AG08396 (cell line): ENCODE measurements around the gene SOCS3.
"Not testable (repeated sequence)": the region's sequence is repeated elsewhere in the genome, so short reads cannot be mapped to it uniquely, and the experiment has no call there.

Source experiments
- DNase-seq: peaks from one replicate; pipeline ENCODE4 v3.0.0; 2012; ENCODE audit warnings: low spot score, mixed read lengths

The SOCS3 gene

DNA sequence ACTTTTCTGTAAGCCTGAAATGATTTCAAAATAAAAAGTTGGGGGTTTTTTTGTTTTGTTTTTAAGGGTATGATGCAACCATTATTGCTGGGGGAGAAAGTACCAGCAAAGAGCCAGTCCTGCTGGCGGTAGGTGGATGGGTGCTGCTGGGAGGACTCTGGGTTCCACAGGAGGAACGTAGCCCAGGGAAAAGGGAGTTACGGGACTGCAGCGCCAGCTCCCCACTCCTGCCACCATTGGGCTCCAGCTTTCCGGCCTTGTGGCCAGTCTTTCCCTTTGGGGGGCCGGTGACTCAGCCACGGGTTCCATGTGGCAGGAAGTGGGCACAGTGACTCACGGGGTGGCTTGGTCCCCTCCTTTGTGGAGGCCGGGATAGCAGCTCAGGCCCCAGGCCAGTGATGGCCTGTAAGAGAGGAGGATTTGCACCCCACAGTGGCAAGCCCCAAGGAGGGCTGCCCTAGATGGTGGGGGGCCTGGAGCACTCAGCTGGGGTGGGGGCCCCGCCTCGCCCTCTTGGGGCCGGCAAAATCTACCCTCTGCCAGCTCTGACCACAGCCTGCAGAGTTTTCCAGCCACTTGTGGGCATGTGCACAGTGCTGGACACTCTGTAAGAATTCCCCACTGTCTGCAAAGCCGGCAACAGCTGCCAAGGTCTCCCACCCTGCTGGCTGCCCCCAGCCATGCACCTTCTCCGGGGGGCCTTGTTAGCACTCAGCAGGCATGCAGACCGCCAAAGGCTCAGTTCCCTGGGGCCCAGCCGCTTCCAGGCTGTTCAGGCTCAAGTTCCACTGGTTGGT is 30.4 kb downstream of the SOCS3 start:
- peak; percentile 72 for DNase-seq

DNA sequence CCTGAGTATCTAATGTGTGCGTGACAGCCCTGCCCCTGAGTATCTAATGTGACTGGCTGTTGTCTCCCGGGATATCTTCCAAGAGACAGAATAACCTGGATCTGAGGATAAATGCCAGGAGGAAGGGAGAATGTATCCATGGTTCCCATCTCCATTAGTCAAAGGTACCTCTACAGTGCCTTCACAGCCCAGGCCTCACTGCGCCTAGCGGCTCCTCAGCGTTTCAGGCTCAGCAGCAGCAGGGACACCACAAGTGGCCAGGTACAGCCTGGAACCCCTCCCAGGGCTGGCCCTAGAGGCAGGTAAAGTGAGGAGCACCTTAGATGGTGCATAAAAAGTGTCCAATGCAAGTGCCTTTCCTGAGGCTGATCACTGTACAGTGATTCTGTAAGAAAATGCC is 32.0 kb downstream of the SOCS3 start:
- DNase-seq = no peak

DNA sequence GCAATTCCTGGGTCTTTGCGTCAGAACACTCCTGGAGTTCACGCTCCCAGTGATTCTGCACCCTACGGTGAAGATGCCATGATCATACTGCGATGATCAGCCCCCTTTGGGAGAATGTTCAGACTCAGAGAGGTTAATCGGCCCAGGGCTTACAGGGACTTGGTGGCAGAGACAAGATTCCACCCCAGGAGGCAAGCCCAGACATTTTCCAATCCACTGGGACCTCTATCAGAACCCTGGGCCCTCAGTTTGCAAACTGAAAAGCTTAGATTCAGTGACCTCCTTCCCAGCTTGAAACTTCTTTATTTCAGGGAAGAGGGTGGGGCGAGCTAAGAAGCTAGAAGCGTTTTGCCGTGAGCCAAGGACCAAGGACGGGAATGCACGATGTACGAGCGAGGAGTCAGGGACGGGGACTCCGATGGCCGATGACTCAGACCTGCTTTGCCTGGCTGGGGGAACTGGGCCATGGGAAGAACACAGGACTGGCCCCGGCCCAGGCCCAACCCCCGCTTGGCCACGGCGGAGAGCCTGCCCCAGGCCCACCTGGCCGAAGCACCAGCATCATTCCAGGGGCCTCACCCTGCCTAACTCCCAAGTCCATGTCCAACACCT is 34.7 kb downstream of the SOCS3 start:
- peak; percentile 78 for DNase-seq

DNA sequence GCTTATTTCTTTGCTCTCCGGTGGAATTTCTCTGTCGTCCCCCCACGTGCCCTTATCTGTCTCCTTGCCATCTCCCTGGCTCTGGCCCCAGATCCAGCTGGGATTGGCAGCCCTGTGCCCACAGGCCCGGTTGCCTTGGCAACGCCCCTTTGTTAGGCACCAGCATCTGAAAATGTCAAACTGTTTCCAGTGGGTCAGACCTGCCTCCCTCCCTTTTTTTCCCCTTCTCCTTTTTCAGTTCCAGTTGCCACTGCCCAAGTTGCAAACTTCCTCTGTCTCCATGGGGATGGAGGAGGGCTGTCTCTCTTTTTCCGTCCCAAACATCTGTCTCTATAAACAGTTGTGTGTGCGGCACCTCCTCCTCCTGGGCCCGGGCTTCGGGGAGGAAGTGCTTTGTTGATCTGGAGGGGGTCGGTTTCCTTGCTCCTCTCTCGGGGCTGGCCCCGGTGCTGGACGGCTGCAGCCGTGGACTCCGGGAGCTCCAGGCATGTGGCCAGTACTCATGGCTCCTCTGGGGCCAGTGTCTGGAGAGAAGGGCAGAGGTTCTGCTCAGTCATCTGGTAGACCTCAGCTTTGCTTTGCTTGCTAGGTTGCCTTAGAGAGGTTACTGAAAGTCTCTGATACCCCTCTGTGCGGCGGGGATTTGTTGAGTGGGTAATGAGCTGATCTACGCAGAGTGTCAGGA is 35.3 kb downstream of the SOCS3 start:
- DNase-seq = peak; percentile 88

DNA sequence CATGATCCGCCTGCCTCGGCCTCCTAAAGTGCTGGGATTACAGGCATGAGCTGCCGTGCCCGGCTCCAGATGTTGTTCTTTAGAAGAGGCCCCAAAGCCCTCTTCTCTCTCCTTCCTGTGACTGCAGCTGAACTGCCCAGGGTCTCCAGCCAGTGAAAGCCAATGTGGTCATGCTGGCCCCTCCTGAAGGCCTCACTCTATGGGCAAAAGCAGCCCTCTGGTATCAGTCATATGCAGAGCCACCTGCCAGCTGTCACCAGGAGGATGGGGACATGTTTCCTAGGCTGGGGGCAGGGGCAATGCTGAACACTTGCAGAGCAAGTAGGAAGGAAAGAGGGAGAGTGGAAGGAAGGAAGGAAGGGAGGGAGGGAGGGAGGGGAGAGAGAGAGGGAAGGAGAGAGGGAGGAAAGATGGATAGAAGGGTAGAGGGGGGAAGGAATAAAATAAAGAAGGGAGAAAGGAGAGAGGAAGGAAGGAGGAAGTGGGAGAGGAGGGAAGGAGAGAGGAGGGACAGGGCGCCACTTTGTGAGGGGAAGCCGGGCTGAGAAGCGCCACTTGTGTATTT is 36.0 kb downstream of the SOCS3 start:
- DNase-seq = no peak

DNA sequence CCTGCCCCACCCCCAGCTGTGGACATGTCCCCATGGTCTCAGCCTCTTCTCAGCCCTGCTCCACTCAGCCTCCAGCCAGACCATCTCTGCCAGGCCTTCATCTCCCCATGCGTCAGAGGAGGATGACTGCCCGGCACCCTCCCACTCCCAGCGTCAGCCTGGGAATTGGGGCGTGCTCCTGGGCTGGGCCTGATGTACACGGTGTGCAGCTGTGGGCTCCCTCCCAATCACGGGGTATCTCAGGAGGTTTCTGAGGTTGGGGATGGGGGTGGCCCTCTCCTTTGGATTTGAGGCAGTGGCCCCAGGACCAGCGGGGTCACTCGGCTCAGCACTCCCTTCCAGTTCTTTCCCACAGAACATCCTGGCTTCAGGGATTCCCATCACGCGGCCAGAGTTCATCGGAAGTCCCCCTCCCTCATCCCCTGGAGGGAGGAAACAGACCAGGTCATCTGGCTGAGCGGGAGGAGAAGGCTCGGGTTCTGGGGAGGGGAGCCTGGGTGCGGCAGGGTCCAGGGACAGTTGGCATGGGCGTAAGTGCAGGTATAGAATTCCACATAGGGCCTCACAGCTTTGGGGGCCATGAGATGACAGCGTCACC is 36.9 kb downstream of the SOCS3 start:
- no peak for DNase-seq

DNA sequence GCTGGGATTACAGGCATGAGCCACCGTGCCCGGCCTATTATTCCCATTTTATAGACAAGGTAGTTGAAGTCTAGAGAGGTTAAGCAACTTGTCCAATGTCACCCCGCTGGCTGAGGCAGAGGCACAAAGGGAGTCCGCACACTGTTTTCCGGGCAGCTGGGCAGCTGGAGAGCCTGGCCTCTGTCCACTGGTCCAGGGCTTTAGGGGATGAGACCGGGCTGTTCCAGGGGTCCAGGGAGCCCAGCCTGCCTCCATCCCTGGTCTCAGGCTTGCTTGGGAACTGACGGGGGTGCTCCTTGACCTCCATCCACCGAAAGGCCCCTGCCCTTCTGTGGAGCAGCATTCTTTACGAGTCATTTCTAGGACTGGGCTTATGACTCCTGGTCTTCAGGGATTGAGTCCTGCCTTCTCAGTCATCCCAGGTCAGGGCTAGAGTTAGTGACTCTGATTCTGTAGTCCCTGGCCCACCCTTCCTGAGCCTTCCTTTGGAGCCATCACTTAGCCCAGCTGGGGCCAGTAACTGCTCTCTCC is 37.5 kb downstream of the SOCS3 start:
- DNase-seq = no peak

DNA sequence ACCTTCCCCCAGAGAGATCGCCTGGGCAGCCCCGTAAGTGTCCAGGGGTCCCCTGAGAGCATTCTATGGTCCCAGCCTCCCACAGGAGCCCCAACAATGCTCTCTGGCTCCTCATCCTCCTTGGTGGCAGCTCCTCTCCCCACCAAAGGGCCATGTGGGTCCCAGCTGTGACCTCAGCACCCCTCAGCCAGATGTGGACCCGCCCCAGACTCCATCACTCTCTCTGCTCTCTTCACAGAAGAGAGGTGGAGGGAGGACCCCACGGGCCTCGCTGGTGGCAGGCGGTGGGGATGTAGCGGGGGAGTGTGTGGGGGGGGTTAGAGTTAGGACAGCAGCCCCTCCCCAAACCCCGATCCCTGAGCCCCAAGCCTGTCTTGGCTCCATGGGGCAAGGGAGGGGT is 41.0 kb downstream of the SOCS3 start:
- no peak for DNase-seq

DNA sequence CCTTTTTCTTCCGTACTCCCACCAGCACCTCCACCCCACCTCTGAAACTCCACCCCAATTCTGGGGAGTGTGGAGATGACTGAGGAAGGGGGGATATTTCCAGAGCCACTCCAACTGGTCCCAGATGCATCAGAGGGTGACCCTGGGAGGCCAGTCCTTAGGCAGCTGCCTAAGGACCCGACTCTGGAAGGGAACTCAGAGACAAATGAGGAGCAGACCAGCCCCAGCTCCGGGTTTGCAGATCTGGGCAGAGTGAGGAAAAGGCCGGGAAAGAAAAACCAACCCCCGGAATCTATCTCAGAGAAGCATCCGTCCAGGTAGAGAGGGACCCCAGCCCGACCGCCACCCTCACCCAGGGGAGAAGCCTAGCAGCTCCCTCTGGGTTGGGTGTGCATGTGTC is 41.5 kb downstream of the SOCS3 start:
- DNase-seq = no peak

DNA sequence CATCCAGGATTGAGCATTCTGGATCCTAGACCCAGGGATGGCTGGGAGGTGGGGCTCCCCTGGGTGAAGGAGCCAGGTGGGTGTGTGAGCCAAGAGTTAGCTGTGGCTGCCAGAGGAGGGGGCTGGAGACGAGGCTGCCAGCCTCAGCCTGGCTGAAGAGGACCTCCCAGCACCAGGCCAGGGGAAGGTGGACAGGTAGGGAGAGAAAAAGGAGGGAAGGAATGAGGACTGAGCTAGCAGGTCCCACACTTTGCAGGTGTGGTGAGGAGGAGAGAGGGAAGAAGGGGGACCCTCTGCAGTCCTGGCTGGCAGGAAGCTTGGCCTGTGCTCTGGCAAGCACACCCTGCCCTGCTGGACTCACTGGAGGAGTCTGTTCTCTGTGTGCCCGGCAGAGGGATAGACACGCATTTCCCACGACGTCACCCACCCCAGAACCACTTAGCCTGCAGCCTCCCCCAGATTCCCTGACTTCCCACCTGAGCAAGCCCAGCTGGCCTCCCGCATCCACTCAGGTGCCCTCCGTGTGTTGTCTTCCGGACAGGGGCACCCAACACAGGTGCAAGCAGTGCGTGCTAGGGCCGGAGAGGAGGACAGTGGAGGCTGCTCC is 42.0 kb downstream of the SOCS3 start:
- no peak for DNase-seq

DNA sequence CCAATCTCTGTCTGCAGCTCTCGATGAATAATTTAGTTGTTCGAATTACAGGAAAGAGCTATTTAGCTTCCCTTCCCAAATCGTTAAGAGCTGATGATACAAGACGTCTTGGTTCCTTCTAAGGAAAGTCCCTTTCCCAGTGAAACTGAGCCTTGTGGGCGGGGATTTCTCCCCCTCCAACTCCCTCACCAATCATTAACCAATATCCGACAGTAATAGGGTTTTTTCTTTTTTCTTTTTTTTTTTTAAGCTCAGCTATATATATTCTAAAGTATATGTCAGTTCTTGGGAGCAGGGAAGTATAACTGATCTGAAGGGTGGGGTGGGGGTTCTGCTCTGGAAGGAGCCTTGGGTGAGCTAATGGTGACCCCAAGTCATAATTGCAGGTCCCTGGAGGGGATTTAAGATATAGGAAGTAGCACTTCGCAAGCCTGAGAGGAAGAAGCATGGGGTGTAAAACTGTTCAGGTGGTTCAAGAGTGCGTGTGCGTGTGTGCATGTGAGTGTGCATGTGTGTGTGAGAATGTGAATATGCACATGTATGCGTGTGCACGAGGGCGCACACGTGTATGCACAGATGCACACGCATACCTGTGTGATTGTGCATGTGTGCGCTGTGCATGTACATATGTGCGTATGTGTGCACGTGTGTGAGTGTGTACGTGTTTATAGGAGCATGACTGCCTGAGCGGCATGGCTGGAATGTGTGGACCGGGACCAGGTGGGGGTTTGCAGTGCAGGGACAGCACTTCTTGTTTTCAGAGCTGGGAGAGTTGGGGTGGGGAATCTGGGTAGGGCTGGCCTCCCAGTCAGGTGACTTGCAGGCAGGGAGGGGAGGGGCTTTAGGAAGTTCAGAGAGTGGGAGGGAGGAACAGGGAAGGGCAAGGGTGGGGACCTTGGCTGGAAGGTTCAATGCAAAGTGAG is 42.7 kb downstream of the SOCS3 start:
- DNase-seq = no peak

DNA sequence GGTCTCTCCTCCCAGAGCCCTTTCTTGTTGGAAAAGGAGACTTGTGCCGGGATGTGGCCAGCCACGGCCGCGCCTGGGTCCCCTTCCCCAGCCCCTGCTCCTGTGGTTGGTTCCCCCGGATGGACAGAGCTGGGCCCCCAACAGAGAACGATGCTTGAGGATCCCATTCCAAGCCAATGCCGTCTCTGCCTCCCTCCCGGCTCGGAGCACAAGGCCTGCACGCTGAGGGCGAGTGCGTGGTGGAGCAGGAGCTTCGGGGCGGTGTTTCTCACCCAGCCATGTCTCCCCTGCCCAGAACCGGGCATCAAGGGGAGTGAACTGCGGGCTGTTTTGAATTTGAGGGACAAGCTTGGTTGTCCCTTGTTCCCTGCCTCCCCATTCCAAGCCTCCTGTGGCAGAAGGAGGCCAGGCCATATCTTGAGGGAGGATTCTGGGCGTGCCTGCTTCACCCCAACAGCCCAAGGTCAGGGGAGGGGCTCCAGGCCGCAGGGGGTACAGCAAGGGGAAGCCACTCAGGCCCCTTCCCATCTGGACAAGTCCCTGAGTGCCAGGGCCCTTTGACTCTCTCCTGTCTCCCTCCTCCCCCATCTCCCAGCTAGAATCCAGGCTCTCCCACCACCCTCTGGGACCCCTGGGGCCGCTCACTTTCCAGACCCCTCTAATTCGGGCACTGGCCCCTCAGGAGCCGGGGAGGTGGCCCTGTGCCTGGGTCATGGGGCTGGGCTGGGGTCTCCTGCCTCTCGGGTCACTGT is 43.6 kb downstream of the SOCS3 start:
- no peak for DNase-seq

DNA sequence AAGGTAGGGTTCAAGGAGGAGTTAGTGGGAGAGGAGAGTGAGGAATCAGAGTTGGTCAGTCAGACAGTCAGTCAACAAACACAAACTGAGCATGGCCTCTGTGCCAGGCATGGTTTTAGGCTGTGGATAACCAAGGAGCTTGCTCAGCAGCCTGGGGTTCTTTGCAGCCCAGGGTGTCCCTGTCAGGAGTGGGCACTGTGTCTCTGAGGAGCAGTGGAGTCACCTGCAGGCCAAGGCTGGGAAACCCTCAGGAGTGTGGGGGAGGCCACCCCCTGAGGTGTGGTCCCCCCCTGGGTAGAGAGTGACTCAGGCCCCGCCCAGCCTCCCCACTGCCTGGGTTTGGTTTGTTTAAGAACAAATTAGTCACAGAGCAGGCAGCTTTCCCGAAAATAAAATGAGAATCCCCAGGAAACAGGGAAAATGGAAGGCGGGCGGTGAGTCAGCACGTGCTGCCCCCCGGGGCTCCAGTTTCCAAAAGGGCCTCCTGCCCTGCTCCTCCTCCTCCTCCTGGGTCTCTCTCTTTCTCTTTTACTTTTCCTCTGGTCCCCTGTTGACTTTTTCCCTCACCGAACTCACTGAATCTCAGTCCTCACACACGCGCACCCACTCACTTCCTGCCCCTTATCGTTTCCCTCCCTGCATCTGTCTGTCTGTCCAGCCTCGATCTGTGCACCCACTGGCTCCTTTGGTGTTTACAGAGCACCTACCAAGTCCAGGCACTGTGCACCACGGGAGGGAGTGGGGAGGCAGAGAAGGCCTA is 44.3 kb downstream of the SOCS3 start:
- DNase-seq = peak; percentile 92

DNA sequence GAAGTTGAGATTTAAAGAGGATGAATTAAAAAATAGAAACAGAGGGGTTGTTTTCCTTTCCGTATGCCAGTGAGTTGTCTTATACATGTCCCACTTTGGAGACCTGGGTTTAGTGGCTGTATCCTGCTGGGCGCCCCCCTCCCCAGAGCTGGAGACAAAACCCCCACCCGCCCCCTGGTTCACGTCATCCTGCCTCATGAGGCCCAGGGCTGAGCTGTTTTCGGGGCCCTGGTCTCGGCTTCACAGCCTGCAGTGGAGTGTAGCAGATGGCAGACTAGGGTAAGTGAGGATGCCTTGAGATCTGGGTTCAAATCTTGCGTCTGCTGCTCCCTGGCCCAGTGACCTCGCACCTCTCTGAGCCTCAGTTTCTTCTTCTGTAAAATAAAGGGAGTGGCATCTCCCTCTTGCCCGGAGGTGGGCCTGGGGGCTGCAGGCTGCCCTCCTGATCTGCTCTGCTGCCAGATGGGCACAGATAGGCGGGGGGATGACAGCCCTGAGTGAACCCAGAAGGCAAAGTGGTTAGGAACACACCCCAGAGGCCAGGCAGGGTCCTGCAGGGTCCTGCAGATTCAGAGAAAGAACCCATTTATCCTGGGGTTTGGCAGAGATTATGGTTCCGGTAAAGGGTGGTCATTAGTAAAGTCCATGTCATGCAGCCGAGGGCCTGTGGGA is 45.1 kb downstream of the SOCS3 start:
- no peak for DNase-seq

DNA sequence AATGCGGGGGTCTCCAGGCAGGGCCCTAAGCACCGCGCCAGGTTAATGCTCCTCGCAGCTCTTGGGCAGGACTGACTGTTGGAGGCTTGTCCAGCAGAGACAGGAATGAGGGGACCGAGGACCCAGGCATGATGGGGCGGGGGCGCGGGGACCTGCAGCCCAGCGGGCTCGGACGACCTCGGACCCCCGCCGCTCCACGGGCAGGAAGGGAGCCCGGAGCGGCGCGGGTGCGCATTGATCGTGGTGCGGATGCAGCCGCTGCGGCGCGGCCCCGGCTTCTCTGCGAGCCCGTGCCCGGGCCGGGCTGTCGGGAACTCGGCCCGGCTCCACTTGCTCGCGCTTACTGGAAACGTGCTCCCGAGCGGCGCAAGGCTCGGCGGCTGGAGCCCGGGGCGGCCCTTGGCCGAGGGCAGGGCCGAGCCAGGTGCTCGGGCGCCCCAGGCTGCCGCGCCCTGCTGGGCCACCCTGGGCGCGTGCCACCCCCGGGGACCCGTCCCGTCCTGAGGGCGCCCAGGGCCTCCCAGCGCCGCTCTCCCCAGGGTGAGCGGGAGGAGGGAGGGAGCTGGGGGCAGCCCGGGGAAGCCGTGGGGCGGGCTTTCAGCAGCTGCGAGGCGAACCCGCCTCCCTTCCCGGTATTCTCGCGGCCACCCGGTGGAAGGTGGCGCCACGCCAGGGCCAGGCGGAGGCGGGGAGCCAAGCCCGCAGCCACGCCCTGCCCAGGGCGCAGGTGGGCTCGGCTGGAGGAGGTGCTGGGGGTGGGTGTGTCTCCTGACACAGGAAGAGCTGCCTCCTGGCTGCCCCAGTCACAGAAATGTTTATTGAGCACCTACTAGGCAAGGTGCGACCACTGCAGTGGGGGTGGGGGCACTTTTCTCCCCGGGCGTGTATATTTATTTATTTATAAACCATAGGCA is 45.9 kb downstream of the SOCS3 start:
- DNase-seq = peak; percentile 94

DNA sequence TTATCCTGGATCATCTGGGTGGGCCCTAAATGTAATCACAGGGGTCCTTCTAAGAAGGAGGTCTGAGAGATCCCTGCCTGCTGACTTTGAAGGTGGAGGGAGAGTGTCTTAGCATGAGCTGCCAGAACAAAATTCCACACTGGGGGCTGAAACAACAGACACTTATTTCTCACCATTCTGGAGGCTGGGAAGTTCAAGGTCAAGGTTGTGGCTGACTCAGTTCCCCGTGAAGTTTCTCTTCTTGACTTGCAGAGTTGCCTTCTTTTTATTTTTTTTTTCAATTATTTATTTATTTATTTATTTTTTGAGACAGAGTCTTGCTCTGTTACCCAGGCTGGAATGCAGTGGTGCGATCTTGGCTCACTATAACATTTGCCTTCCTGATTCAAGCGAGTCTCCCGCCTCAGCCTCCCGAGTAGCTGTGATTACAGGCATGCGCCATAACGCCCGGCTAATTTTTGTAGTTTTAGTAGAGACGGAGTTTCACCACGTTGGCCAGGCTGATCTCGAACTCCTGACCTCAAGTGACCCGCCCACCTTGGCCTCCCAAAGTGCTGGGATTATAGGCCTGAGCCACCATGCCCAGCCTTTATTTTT is 50.1 kb downstream of the SOCS3 start:
- not testable (repeated sequence) for DNase-seq
